Thyroid gland (tissue), 4 donors: ENCODE measurements around the gene PLCG1.

Source experiments
- POLR2A ChIP-seq, 2 donors: fragments of 450-650 bp; IDR thresholded peaks; one replicate each; pipeline ENCODE4 v1.6.1; 2017; ENCODE audit warnings: antibody characterized with exemption in 2 of 2, mild to moderate bottlenecking in 2 of 2, moderate library complexity in 1 of 2
- TF ChIP-seq, protein P1 (sequence below), 6 experiments: fragments of 200-600 bp in 3 of 6; fragments of 450-650 bp in 3 of 6; sonication (generic) in 3 of 6; IDR thresholded peaks; one replicate each; pipeline ENCODE4 v1.5.1; 2016 to 2019; ENCODE audit warnings: antibody characterized with exemption in 6 of 6, mild to moderate bottlenecking in 2 of 6, inconsistent platforms in 1 of 6, moderate library complexity in 1 of 6

DNA sequence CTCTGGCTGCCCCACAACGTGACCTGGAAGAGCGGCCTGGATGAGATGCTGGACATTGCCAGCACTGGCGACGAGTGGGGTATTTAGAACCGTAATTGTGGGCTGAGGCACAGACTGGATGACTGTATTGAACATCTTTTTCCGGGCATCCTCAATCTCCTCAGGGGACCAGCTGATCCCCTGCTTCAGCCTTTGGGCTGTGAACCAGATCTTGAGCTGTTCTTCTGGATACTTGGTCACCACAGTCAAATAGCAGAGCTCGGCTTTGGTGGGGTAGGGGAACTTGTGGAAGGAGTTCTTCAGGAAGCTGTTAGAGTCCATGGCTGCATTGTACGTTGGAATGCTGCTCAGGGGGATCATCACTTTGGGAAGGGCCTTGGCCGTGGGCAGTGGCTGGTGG lies 66.3 kb downstream of the PLCG1 start:
- TF ChIP-seq, protein P1, sequence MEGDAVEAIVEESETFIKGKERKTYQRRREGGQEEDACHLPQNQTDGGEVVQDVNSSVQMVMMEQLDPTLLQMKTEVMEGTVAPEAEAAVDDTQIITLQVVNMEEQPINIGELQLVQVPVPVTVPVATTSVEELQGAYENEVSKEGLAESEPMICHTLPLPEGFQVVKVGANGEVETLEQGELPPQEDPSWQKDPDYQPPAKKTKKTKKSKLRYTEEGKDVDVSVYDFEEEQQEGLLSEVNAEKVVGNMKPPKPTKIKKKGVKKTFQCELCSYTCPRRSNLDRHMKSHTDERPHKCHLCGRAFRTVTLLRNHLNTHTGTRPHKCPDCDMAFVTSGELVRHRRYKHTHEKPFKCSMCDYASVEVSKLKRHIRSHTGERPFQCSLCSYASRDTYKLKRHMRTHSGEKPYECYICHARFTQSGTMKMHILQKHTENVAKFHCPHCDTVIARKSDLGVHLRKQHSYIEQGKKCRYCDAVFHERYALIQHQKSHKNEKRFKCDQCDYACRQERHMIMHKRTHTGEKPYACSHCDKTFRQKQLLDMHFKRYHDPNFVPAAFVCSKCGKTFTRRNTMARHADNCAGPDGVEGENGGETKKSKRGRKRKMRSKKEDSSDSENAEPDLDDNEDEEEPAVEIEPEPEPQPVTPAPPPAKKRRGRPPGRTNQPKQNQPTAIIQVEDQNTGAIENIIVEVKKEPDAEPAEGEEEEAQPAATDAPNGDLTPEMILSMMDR (IDR thresholded peaks at IDR 0.05), result no peak
- TF ChIP-seq POLR2A (IDR thresholded peaks at IDR 0.05), result no peak
